ENCODE data around the gene ATRIP.

ATRIP gene

DNA sequence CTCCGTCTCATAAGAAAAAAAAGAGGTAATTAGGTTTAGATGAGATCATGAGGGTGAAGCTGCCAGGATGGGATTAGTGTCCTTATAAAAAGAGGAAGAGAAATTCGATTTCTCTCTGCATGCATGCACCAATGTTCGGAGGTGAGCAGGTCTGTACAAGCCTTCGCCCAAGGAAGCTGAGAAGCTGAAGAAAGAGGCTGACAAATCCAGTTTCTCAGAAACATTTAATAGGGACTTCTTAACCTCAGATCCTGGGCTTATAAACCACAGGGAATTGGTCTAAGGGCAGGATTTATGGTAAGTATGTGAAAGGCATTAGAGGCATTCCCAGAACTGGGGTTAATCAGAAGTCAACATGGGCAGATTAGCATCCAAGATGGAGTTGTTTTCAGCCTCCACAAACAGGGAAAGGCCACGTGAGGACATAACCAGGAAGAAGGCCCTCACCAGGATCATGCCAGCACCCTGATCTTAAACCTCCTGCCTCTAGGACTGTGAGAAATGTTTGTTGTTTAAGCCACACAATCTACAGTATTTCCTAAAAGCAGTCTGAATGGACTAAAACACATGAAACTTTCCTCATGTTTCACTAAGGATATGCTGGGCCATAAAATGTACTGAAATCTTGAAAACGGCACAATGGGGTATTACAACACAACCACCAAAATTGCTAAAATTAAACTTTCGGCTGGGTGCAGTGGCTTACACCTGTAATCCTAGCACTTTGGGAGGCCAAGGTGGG lies 46.1 kb downstream of the ATRIP start:
- TF ChIP-seq, protein P1, sequence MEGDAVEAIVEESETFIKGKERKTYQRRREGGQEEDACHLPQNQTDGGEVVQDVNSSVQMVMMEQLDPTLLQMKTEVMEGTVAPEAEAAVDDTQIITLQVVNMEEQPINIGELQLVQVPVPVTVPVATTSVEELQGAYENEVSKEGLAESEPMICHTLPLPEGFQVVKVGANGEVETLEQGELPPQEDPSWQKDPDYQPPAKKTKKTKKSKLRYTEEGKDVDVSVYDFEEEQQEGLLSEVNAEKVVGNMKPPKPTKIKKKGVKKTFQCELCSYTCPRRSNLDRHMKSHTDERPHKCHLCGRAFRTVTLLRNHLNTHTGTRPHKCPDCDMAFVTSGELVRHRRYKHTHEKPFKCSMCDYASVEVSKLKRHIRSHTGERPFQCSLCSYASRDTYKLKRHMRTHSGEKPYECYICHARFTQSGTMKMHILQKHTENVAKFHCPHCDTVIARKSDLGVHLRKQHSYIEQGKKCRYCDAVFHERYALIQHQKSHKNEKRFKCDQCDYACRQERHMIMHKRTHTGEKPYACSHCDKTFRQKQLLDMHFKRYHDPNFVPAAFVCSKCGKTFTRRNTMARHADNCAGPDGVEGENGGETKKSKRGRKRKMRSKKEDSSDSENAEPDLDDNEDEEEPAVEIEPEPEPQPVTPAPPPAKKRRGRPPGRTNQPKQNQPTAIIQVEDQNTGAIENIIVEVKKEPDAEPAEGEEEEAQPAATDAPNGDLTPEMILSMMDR (IDR thresholded peaks at IDR 0.05; ENCODE audit: extremely low read depth, missing control alignments): no peak
- DNase-seq (ENCODE audit: low spot score): no peak

DNA sequence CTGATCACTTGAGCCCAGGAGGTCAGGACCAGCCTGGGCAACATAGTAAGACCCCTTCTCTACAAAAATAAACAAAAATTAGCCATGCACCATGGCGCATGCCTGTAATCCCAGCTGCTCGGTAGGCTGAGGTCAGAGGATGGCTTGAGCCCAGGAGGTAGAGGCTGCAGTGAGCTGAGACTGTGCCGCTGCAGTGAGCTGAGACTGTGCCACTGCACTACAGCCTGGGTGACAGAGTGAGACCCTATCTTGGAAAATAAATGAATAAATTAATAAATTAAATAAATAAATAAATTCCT lies 46.6 kb downstream of the ATRIP start:
- TF ChIP-seq, protein P1 (IDR thresholded peaks at IDR 0.05; ENCODE audit: extremely low read depth, missing control alignments): no peak
- no peak for DNase-seq (ENCODE audit: low spot score)

DNA sequence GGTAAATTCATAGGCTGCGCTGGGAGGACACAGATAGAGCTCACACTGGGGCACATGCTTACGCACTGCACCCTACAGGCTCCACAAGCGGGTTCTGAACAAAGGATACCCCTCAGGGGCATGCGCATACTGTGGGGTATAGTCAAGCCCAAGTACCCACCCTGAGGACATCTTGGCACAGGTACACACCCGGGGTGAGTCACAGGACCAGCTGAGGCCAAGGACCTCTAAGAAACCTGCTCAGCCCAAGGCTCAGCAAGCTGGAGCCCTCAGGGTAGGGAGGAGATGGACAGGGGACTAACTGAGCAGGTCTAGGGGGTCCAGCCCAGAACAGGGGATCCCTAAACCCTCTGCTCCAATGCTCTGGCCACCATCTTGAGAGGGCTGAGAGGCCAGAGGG lies 54.1 kb downstream of the ATRIP start:
- TF ChIP-seq, protein P1 (IDR thresholded peaks at IDR 0.05; ENCODE audit: extremely low read depth, missing control alignments): no peak
- DNase-seq (ENCODE audit: low spot score): no peak

DNA sequence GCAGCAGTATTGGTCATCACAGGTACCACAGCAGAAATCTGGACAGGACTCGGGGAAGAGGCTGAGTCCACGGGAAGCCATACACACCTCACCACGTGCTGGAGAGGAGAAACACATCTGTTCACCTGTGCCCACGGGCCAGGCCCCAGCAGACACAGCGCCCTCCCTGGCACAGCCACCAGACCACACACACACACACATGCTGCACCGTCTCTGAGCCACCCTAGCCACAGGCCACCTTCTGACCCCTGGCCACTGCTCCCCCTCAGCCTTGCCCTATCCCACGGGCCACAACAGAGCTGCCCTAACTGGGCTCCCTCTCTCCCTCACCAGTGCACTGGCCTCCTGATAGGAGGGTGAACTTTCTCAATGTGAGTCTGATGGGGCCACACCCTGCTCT lies 54.7 kb downstream of the ATRIP start:
- TF ChIP-seq, protein P1 (IDR thresholded peaks at IDR 0.05; ENCODE audit: extremely low read depth, missing control alignments): no peak
- DNase-seq (ENCODE audit: low spot score): no peak

DNA sequence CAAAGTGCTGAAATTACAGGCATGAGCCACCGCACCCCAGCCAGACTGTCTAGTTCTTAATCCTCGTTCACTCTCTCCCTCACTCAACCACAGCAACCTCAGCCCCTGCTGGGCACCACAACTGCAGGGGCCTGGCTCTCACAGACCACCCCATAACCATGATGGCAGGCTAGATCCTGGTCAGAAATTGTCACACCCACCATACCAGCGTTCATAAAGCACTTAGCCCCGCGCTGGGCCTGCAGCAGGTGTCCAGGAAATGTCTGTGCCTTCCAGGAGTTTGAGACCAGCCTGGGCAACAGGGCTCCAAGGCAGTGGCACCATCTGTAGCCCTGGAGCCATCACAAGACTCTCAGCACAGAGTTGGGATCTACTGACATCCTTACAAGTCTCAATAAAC lies 55.6 kb downstream of the ATRIP start:
- TF ChIP-seq, protein P1 (IDR thresholded peaks at IDR 0.05; ENCODE audit: extremely low read depth, missing control alignments): no peak
- DNase-seq (ENCODE audit: low spot score): no peak

DNA sequence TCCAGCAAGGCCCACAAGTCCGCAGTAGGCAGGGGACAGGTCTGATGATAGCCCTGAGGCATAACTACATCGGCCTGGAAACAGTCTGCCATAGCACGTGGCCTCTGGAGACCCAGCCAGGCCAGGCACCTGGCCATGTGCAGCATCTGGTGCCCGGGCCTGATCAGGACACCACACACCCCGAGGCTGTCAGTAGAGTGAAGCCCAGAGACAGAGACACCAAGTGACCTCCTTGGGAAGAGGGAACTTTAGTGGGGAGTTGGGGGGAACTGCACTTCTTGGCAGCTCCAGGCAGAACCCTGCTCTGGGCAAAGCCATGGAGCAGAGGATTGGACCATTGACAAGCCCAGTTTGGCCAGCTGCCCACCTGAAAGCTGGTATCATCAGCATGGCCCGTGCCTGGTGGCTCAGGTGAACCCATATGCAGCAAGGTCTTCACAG lies 56.2 kb downstream of the ATRIP start:
- TF ChIP-seq, protein P1 (IDR thresholded peaks at IDR 0.05; ENCODE audit: extremely low read depth, missing control alignments): no peak
- DNase-seq (ENCODE audit: low spot score): no peak

GRCh38 chr3:48503401-48504050 lies 57.0 kb downstream of the ATRIP start:
- peak; percentile 44 for DNase-seq (ENCODE audit: low spot score)
- TF ChIP-seq, protein P1 (IDR thresholded peaks at IDR 0.05; ENCODE audit: extremely low read depth, missing control alignments): no peak
